GM12878 (cell line): Measurements from ENCODE around the gene NKD1. TPM values are rescaled to one million over a fixed set of nuclear protein-coding genes. Genes with fewer than 3 reads are reported as not detected.

Source experiments
- ATAC-seq: fragments of 200-7000 bp; cut with Tn5 transposase; 3 replicates; pipeline ENCODE4 v1.9.1; 2020; ENCODE audit warnings: mild to moderate bottlenecking, moderate library complexity
- BruUV-seq: library from RNA; stranded (reverse); fragments of 400-500 nt; replicated peaks from 2 replicates; lab custom pipeline; 2021; lab: Mats Ljungman, UMichigan
- CTCF ChIA-PET: fragments of 300-600 bp; sonication (Branson Sonifier 250); formaldehyde crosslinking; extraction: SDS; loops from one replicate; lab custom pipeline; 2021; ENCODE audit warnings: inconsistent platforms; lab: Yijun Ruan, JAX
- POLR2A ChIA-PET: fragments of 350-600 bp; formaldehyde crosslinking; extraction: SDS; loops from one replicate; lab custom pipeline; 2021; ENCODE audit warnings: inconsistent platforms; lab: Charles Lee
- RAD21 ChIA-PET: fragments of 300-600 bp; sonication (Branson Sonifier 250); formaldehyde crosslinking; loops from one replicate; lab custom pipeline; 2023; ENCODE audit warnings: antibody characterized with exemption; ENCODE audit not compliant: unreplicated experiment; lab: Charles Lee
- SMC1A ChIA-PET: fragments of 300-600 bp; sonication (Branson Sonifier 250); formaldehyde crosslinking; loops from one replicate; lab custom pipeline; 2023; ENCODE audit not compliant: unreplicated experiment, uncharacterized antibody; lab: Charles Lee
- DNase-seq: peaks from one replicate; pipeline ENCODE4 v3.0.0-alpha.2; 2011; ENCODE audit warnings: low read depth, low spot score
- FAIRE-seq: peaks from 3 replicates; lab custom pipeline; 2011; peaks lifted over from hg19 to GRCh38; lab: Jason Lieb, UNC
- H2AFZ ChIP-seq: 2 replicates; pipeline ENCODE4 v1.6.0; 2011; ENCODE audit warnings: low read depth, low read length, control low read depth; ENCODE audit not compliant: control insufficient read depth
- H3K27ac ChIP-seq: 2 replicates; pipeline ENCODE4 v1.5.1; 2011; ENCODE audit warnings: control low read depth; ENCODE audit not compliant: control insufficient read depth, insufficient read depth
- H3K27me3 ChIP-seq, 2 experiments: replicated peaks in 1 of 2; 2 replicates each; pipeline versions ENCODE4 v1.6.0 to v1.6.1; 2011; ENCODE audit warnings: low read length in 1 of 2; ENCODE audit not compliant: control insufficient read depth in 2 of 2, insufficient read depth in 2 of 2
- H3K36me3 ChIP-seq, 2 experiments: 2 replicates each; pipeline ENCODE4 v1.5.1; 2011; ENCODE audit warnings: low read length in 1 of 2; ENCODE audit not compliant: control insufficient read depth in 2 of 2, insufficient read depth in 2 of 2
- H3K4me1 ChIP-seq: 2 replicates; pipeline ENCODE4 v1.6.1; 2011; ENCODE audit warnings: mild to moderate bottlenecking, low read length, moderate library complexity, mixed read lengths; ENCODE audit not compliant: control insufficient read depth, insufficient read depth
- H3K4me2 ChIP-seq: 2 replicates; pipeline ENCODE4 v1.6.0; 2011; ENCODE audit warnings: control low read depth; ENCODE audit not compliant: control insufficient read depth, insufficient read depth
- H3K4me3 ChIP-seq: fragments of 200-600 bp; sonication (generic); 2 replicates; pipeline ENCODE4 v1.5.1; 2016
- H3K79me2 ChIP-seq: 2 replicates; pipeline ENCODE4 v1.6.0; 2011; ENCODE audit warnings: low read length; ENCODE audit not compliant: control insufficient read depth, insufficient read depth
- H3K9ac ChIP-seq: 2 replicates; pipeline ENCODE4 v1.8.0; 2011; ENCODE audit warnings: low read length, control low read depth, mixed read lengths; ENCODE audit not compliant: control insufficient read depth, insufficient read depth
- H3K9me3 ChIP-seq: replicated peaks from 3 replicates; pipeline ENCODE4 v1.5.1; 2011; ENCODE audit warnings: mild to moderate bottlenecking, low read length; ENCODE audit not compliant: control insufficient read depth, insufficient read depth
- H4K20me1 ChIP-seq: 2 replicates; pipeline ENCODE4 v1.6.0; 2011; ENCODE audit not compliant: control insufficient read depth, insufficient read depth
- CHD4 ChIP-seq: fragments of 200-600 bp; sonication (generic); IDR thresholded peaks from 2 replicates; pipeline ENCODE4 v1.6.1; 2016; ENCODE audit warnings: mild to moderate bottlenecking
- IKZF1 ChIP-seq: fragments of 450-650 bp; conservative IDR thresholded peaks from 2 replicates; pipeline ENCODE4 v1.6.1; 2017; ENCODE audit warnings: antibody characterized with exemption, mild to moderate bottlenecking
- NFYB ChIP-seq: IDR thresholded peaks from 2 replicates; pipeline ENCODE4 v1.6.1; 2011; ENCODE audit warnings: low read depth, mild to moderate bottlenecking, low read length, improper control_type of control experiment, moderate library complexity; ENCODE audit not compliant: insufficient read depth
- PAX5 ChIP-seq: IDR thresholded peaks from 2 replicates; pipeline ENCODE4 v1.6.1; 2011; ENCODE audit warnings: low read depth, low read length, borderline replicate concordance
- SP1 ChIP-seq: IDR thresholded peaks from one replicate; pipeline ENCODE4 v1.6.1; 2011; ENCODE audit warnings: low read depth, low read length
- TARDBP ChIP-seq: IDR thresholded peaks from 2 replicates; pipeline ENCODE4 v1.6.1; 2016; ENCODE audit warnings: borderline replicate concordance
- WGBS: methylation state at CpG from one replicate; pipeline ENCODE4 v1.1.6; 2016; ENCODE audit warnings: low lambda C conversion rate; ENCODE audit not compliant: insufficient replicate concordance, insufficient coverage; ENCODE audit errors: missing lambda C conversion rate; 5-methylcytosine and 5-hydroxymethylcytosine counted together
- in situ Hi-C: fragments of 300-500 bp; cut with MboI; formaldehyde crosslinking; loops from 9 replicates; pipeline ENCODE4 v1.14.3; 2018; ENCODE audit warnings: mixed read lengths
- intact Hi-C: fragments of 100-400 bp; cut with micrococcal nuclease; formaldehyde crosslinking; loops from one replicate; pipeline ENCODE4 v1.14.2; 2022; ENCODE audit not compliant: unreplicated experiment
- polyA plus RNA-seq, 11 experiments: library from polyadenylated mRNA; depleted of rRNA in 4 of 11; unstranded in 6 of 11; stranded (reverse) in 5 of 11; fragments of >200 nt; fragmentation: Nextera tagmentation in 4 of 11; fragmentation: Illumina TruSeq in 1 of 11; extraction: Ambion mirVana in 4 of 11; extraction: Trizol in 1 of 11; gene quantifications; 1 replicate in 1 of 11; 2 replicates in 10 of 11; pipeline versions ENCODE4 v1.2.1 to v1.2.3, GENCODE V29; 2011 to 2016; ENCODE audit warnings: inconsistent platforms in 2 of 11, missing spikeins in 2 of 11, low read depth in 1 of 11
- total RNA-seq, 4 experiments: library from RNA; depleted of rRNA in 3 of 4; stranded (reverse); fragments of >200 nt in 3 of 4; fragmentation: Illumina TruSeq in 1 of 4; extraction: Trizol in 1 of 4; gene quantifications; 2 replicates each; pipeline versions ENCODE4 v1.2.1 to v1.2.3, GENCODE V29; 2013 to 2021
- TF ChIP-seq, protein P1 (sequence below): IDR thresholded peaks from 2 replicates; pipeline ENCODE4 v1.6.1; 2012; ENCODE audit warnings: low read depth, low read length, improper control_type of control experiment

The NKD1 gene
- total and polyA plus RNA-seq, 10 of the 15 experiments (the other 5 are each of a cell fraction or from before 2014, with no cell fraction given), result under 0.01 to 0.49 (median 0.04) TPM; not detected in 2

DNA sequence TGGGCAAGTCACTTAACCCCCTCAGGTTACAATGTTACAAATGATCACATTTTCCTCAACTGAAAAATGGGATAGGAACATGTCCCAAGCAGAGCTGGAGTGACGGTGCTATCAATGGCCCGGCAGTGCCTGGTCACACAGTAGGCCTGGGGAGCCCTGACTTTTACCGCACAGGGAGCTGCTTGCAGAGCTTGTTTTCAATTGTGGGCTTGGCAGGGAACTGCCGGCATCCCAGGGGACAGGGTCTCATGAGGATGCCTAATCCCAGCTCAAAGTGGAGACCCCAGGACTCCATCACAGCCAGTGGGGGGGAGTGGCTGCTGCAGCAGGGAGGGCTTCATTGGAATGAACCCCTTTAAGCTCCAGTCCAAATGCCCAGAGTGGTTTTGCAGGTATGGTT, 121.5 kb downstream of the NKD1 start:
- no peak overlapping the region for H3K4me3 ChIP-seq
- TF ChIP-seq PAX5 (no peak), SP1 (no peak), TARDBP (no peak), CHD4 (no peak), IKZF1 (no peak), NFYB (no peak)
- TF ChIP-seq, protein P1, sequence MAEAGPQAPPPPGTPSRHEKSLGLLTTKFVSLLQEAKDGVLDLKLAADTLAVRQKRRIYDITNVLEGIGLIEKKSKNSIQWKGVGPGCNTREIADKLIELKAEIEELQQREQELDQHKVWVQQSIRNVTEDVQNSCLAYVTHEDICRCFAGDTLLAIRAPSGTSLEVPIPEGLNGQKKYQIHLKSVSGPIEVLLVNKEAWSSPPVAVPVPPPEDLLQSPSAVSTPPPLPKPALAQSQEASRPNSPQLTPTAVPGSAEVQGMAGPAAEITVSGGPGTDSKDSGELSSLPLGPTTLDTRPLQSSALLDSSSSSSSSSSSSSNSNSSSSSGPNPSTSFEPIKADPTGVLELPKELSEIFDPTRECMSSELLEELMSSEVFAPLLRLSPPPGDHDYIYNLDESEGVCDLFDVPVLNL, result no peak
- ATAC-seq, result no peak
- in situ Hi-C loops (no loop called here), intact Hi-C loops (loop anchor here (5.0 kb wide), 2 partner anchors 122 to 457 kb away; partner anchors contain the start of gene NKD1)
- ChIA-PET POLR2A (interaction anchor here (1.1 to 1.4 kb wide), 2 partner anchors 77 to 82 kb away, joined by 3 to 4 read pairs; no protein-coding TSS in a partner anchor), SMC1A (interaction anchor here (0.6 to 24.8 kb wide), 7 partner anchors 11 to 458 kb away, joined by 3 to 600 read pairs (median 6); partner anchors contain the start of genes CYLD and SNX20), CTCF (interaction anchor here (0.8 to 20.9 kb wide), 12 partner anchors 11 to 456 kb away, joined by 3 to 636 read pairs (median 20); partner anchors contain the start of genes CYLD and SNX20), RAD21 (interaction anchor here (5.9 to 29.0 kb wide), 3 partner anchors 10 to 136 kb away, joined by 78 to 578 read pairs (median 78); partner anchors contain the start of genes CYLD and SNX20)
- no peak overlapping the region for H2AFZ ChIP-seq
- H3K9ac ChIP-seq, result no peak overlapping the region
- peaks cover 10 to 11% of the 10 kb centered on the region in 2 experiments for H3K36me3 ChIP-seq
- BruUV-seq, result no TSS peak
- 98% methylated on average over 4 of the region's 4 CpGs for WGBS
- peaks cover 22% of the 10 kb centered on the region for H3K9me3 ChIP-seq
- FAIRE-seq, result no peak
- H3K4me1 ChIP-seq, result peaks cover 19% of the 10 kb centered on the region
- H3K79me2 ChIP-seq, result no peaks in the 10 kb centered on the region
- H3K27ac ChIP-seq, result no peak overlapping the region
- no peak overlapping the region for H3K4me2 ChIP-seq
- H4K20me1 ChIP-seq, result no peaks in the 10 kb centered on the region
- DNase-seq, result no peak
- H3K27me3 ChIP-seq, result no peaks in the 10 kb centered on the region
